Activated T-cell treated with anti-CD3 and anti-CD28 coated beads for 1 hour (primary cell): ENCODE measurements around the gene SLC16A10.
A peak's percentile ranks its signal among the peaks of the same experiment; 100 is the strongest.
"Not testable (repeated sequence)": the region's sequence is repeated elsewhere in the genome, so short reads cannot be mapped to it uniquely, and the experiment has no call there.

Experiments used
- DNase-seq: peaks from one replicate; pipeline ENCODE4 v3.0.0-alpha.2; 2020; ENCODE audit warnings: low read depth

The SLC16A10 gene

DNA sequence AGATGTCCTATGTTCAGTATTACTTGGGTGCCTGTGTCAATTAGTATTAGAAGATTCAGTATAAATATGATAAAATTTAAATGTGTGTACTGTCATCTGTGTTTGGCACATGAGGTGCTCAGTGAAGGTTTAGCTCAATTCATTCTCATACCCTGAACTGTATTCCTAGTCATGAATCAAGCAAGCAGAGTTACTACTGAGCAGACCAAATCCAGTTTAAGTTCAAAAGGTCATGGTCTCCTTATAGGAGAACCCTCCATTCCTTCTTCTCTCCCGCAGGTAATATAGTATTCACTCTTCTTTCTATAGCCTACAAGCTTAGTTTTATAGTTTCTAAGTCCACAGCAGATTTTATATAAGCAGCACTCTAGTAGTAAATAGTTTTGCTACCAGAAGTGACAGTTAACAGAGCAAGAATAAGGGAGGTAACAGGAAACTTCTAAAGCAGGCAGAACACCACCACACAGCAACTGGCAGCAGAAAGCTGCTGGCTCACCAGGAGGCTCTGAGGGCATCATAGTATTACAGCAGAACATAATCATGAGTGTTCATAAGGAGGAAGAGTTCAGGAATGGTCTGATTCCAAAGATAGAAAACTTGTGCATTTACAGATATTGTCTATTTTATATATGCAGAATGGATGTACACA lies 133.2 kb downstream of the SLC16A10 start:
- no peak for DNase-seq

DNA sequence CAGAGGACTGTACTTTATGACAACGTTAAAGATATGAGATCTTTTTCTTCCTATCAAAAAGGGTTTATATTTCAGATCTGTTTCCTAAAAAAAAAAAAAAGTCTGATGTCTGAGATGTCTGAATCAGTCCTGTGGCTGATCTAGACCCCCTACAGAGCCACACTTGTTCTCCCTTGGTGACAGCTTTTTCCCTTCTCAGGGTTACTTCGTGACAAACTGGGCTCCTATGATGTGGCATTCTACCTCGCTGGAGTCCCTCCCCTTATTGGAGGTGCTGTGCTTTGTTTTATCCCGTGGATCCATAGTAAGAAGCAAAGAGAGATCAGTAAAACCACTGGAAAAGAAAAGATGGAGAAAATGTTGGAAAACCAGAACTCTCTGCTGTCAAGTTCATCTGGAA lies 134.5 kb downstream of the SLC16A10 start:
- no peak for DNase-seq

GRCh38 chr6:111222341-111222740 lies 135.0 kb downstream of the SLC16A10 start:
- DNase-seq: no peak

DNA sequence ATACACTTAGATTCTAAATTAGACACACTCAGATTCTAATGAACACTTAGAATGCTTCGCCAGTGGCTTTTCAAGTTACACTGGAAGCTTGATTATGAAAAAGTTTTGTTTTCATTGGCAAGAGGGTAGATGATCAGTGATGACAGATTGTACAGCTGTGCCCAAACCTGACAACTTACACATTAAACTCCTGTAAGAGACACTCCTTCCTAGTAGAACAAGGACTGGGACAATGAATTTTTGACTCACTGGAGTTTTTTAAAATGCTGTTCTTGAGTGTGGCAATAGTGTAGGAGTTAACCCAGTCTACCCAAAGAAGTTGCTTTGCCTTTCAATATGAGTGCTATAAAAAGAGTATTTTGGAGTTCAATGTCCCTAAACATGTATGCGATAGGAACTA lies 140.8 kb downstream of the SLC16A10 start:
- DNase-seq: no peak

DNA sequence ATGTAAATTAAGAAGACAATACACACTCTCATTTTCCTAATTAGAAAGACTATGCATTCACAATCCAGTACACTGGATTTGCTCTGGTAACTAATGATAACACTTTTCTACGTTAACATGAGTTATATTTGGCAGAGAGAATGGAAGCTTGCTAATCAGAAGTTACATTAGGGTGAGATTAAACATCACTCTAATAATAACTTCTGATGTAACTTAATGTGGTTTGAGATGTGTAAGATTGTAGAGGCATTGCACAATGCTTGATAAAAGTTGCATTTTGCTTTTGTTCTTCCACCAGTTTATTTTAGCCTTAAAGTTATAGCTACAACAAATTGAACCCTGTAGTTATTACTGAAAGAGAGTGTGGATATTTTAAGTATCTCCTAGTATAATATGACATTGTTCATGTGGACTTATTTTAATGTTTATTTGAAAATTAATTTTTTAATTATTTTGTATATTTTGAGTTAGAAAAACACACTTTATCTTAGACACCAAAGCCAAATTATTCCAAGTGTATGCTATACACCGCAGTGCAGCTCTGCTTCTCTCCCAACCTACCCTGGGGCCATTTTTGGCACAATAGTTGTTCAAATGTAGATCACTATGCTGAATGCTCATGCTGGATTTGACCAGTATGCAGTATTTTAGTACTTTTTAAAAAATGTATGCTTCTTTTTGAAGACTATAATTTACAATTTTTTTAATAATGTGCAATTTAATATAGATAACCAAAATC lies 143.2 kb downstream of the SLC16A10 start:
- DNase-seq: no peak

DNA sequence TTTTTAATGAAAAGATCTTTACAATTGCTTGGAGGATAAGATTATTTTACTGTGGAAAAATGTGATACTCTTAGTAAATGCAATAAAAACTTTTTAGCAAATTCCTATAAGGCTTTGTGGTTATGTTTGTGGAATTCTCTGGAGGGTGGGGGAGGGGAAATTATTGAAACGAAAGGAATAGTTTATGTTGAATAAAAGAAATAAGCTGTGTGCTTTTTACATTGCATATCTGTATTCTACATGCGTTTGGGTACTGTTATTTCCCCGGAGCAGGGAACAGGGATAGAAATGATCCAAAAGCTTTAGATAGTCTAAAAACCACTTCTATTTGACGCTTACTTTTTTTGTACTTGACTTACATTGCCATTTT lies 143.8 kb downstream of the SLC16A10 start:
- DNase-seq: no peak

GRCh38 chr6:111237852-111238251 lies 150.5 kb downstream of the SLC16A10 start:
- DNase-seq: no peak

- DNase-seq: no peak
These were observed 151.3 kb downstream of the SLC16A10 start for GRCh38 chr6:111238464-111239119.

- no peak for DNase-seq
These were observed 152.2 kb downstream of the SLC16A10 start for GRCh38 chr6:111239461-111239860.

GRCh38 chr6:111242452-111242851 lies 155.1 kb downstream of the SLC16A10 start:
- no peak for DNase-seq

GRCh38 chr6:111243095-111243494 lies 155.8 kb downstream of the SLC16A10 start:
- DNase-seq: no peak

GRCh38 chr6:111248789-111249188 lies 161.5 kb downstream of the SLC16A10 start:
- DNase-seq: no peak

DNA sequence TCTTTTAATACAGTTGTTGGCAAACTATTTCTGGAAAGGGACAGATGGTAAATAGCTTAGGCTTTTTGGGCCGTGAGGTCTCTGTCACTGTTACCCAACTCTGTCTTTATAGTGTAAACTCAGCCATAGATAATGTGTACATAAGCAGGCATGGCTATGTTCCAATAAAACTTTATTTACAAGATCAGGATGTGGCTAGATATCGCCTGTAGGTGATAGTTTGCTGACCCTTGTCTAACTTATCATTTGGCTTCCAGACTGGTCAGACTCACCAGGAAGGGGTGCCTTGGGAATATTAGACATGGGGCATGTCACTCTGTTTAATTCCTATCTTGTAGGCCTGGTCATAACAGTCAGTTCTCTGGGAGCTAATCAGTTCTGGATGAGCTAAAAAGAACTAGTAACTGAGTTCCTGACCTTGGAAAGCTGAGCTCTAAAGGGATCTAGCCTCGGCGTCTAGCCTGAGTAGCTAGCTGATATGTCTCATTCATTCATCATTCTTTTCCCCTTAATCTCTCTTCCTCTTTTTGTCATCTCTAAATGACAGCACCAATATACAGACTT lies 163.6 kb downstream of the SLC16A10 start:
- no peak for DNase-seq

GRCh38 chr6:111252726-111253125 lies 165.4 kb downstream of the SLC16A10 start:
- no peak for DNase-seq

DNA sequence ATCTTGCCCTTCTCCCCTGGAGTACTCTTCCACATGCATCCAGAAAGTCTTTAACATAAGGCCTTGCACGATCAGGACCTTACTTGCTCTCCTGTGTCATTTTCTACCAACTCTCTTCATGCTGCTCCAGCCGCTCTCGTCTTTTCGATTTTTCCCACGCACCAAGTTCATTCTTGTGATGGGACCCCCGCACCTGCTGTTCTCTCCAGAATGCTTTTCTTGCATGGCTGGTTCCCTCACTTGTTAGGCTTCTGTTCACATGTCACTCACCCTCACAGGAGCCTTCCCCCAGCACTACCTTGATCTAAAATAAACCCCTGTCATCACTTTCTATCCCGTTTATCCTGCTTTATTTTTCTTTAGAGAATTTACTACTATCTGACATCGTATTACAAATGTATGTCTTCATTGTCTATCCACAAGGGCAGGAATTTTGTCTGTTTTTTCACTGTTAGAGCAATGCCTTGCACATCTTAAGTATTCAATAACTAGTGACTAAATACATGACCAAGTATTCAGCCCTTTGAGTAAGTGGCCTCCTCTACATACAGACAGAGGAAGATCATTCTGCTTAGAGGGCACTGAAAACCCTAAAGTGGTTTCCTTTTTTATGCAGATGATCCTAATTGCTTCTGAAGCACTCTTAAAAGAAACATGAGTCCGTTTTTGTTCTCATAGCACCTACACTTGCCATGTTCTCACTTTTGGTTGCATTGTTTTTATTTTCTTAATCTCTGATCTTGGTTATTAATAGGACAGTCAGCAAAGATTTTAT lies 166.9 kb downstream of the SLC16A10 start:
- DNase-seq: no peak

- DNase-seq: no peak
These were observed 167.5 kb downstream of the SLC16A10 start for GRCh38 chr6:111254779-111255166.

GRCh38 chr6:111255838-111256237 lies 168.5 kb downstream of the SLC16A10 start:
- DNase-seq: not testable (repeated sequence)

DNA sequence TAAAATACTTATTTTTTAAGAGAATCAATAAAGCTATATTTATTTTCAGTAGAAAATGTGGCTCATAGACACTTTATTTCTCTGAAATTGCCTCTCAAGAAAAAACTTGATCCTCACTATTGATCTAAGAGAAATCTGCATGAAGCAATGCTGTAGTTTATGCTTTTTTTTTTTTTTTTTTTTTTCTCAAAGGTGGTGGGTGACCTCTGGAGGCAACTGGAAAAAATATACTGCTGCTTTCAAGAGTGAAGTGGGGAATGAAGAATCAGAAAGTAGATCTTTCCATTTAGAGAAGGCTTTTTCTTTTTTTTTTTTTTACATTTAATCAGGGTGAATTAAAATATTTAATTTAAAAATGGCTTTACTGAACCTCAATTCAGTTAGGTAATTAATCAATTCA lies 169.3 kb downstream of the SLC16A10 start:
- DNase-seq: no peak

DNA sequence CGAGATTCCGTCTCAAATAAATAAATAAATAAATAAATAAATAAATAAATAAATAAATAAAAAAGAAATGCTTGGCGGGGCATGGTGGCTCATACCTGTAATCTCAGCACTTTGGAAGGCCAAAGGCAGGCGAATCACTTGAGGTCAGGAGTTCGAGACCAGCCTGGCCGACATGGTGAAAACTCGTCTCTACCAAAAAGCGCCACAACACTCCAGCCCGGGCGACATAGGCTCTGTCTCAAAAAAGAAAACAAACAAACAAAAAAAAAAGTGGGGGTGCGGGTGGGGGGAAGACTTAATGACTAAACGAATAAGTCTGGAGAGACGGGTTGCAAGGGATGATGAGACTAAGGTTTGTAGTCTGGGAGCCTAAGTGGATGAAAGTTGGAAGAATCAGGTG lies 170.7 kb downstream of the SLC16A10 start:
- DNase-seq: no peak

GRCh38 chr6:111258615-111259088 lies 171.3 kb downstream of the SLC16A10 start:
- DNase-seq: no peak

- DNase-seq: peak; percentile 99
These were observed 172.0 kb downstream of the SLC16A10 start for GRCh38 chr6:111259089-111259831.
